ENCODE data around the gene RNF220.

Gene RNF220

DNA sequence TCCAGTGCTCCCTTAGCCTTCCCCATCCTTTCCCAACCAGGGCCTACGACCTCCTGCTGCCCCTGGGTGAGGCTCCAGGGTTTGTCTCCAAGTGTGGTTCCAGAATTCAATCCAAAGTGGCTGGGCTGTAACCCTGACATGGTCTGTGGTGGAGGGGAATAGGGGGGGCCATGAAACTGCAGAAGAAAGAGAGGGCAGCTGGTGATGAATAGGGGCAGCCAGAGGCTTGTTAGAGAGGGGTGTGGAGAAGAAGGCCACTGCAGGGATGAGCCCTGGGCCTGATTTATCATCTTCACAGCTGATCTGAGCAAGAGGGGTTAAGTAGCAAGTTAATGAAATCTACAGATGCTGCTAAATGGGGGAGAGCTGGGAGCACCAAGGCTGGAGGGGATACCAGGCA, 37.1 kb upstream of the RNF220 start:
- no peak for TF ChIP-seq CTCF (conservative IDR thresholded peaks at IDR 0.05; ENCODE audit: low read depth, low read length)
- no peak overlapping the region for H3K4me3 ChIP-seq (ENCODE audit: low read depth, low read length)
- no peak for DNase-seq (ENCODE audit: low read depth)

GRCh38 chr1:44368471-44369151, 36.4 kb upstream of the RNF220 start:
- DNase-seq (ENCODE audit: low read depth) = no peak
- TF ChIP-seq CTCF (conservative IDR thresholded peaks at IDR 0.05; ENCODE audit: low read depth, low read length) = no peak
- no peak overlapping the region for H3K4me3 ChIP-seq (ENCODE audit: low read depth, low read length)

GRCh38 chr1:44371206-44371605, 33.8 kb upstream of the RNF220 start:
- TF ChIP-seq CTCF (conservative IDR thresholded peaks at IDR 0.05; ENCODE audit: low read depth, low read length) = no peak
- DNase-seq (ENCODE audit: low read depth) = no peak
- no peak overlapping the region for H3K4me3 ChIP-seq (ENCODE audit: low read depth, low read length)

- no peak for DNase-seq (ENCODE audit: low read depth)
- TF ChIP-seq CTCF (conservative IDR thresholded peaks at IDR 0.05; ENCODE audit: low read depth, low read length) = no peak
- H3K4me3 ChIP-seq (ENCODE audit: low read depth, low read length) = no peak overlapping the region
These were observed 29.5 kb upstream of the RNF220 start for GRCh38 chr1:44375547-44375946.

DNA sequence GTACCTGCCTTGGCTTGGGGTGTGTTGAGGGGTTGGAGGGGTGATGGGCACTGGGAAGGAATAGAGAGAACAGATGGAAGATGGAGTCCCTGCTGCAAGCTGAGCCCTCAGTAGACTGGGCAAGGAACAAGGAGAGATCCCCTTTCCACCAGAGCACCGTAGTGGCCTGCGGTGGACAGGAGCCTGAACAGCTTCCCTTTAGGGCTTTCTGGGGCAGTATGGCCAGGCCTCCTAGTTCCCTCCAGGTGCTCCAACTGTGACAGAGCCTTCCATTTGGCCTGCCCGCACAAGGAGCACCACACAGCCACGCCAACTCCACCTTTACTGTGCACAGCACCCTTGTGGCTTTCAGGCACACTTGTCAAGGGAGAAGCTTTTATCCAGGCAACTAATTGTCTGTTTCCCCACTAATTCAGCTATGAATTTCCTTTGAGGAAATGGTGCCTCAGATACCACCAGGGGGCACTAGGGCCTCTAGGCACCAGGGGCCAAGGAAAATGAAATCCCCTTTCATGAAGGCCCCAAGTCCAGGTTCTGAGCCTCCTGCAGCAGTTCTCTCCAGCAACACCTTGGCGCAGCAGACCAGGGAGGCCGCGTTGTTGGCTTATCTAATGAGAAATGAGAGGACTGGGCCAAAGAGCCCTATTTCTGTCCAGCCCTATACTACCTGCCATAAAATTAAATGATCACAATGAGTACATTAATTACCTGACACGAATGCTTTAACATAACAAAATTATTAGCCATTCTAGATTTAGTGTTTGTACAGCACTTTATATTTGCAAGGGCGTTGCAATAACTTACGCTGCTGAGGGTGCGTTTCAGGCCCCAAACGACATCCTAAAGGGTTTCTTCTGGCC, 26.9 kb upstream of the RNF220 start:
- TF ChIP-seq CTCF (conservative IDR thresholded peaks at IDR 0.05; ENCODE audit: low read depth, low read length) = peak; percentile 91
- H3K4me3 ChIP-seq (ENCODE audit: low read depth, low read length) = no peak overlapping the region
- peak; percentile 79 for DNase-seq (ENCODE audit: low read depth)

- H3K4me3 ChIP-seq (ENCODE audit: low read depth, low read length) = no peak overlapping the region
- no peak for TF ChIP-seq CTCF (conservative IDR thresholded peaks at IDR 0.05; ENCODE audit: low read depth, low read length)
- no peak for DNase-seq (ENCODE audit: low read depth)
These were observed 24.3 kb upstream of the RNF220 start for GRCh38 chr1:44380666-44381177.

All from choroid plexus epithelial cell (primary cell).